GM21447 (cell line): Measurements from ENCODE around the gene USP25.

ENCODE experiments used
- ATAC-seq: cut with Tn5 transposase; IDR thresholded peaks from one replicate; pipeline ENCODE4 v1.9.1; 2021; ENCODE audit not compliant: unreplicated experiment

The USP25 gene

DNA sequence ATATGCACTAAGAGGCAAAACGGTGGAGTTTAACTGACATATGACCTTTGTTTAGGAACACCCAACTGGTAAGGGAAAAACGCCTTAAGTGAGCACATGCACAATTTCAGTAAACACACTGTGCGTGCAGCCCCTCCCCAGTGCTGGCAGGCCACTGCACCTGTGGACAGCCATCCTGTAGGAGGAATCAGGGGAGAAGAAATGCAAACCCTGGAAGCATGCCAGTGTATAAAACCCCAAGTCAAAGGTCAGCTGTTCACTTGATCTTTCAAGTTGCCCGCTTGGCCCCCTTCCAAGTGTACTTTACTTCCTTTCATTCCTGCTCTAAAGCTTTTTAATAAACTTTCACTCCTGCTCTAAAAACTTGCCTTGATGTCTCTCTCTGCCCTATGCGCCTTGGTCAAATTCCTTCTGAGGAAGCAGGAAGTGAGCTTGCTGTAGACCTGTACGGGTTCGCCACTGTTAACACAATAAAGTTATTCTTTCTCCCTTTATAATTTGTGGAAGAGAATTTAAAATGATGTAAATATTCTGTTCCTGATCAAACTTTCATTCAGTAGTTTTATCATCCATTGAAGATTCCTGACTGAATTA lies 31.8 kb downstream of the USP25 start:
- no peak for ATAC-seq

DNA sequence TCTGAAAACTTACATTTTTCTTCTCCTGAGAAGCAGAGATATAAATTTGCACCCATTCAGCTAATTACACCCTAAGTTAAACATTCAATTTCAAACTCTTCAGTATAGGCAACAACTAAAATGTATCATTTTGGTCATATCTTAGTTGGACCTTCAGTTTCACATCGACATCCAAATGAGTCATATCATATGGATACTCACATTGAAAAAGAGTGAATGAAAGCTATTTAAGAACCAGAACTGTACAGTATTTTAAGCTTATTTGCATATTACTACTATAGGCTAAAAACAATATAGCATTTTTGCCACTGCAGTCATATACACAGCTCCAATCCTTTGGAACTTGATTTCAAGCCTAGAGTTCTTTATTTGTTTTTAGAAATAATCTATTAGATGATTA lies 33.6 kb downstream of the USP25 start:
- no peak for ATAC-seq

DNA sequence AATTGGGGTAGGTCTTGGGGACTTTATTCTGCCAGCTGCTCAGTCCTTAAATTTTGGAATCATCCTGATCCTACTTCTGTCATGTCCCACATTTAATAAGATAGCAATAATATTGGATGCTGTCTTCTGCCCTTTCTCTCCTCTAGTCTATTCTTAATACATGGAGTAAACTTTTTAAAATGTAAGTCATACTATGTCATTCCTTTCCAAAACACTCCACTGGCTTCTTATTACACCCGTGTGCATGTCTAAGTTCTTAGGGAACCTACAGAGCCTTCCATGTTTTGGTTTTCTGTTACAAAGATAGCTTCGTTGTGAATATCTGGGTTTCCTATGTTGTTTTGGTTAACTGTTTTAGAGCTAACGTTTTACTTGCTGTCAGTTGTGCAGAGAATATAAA lies 35.1 kb downstream of the USP25 start:
- no peak for ATAC-seq

DNA sequence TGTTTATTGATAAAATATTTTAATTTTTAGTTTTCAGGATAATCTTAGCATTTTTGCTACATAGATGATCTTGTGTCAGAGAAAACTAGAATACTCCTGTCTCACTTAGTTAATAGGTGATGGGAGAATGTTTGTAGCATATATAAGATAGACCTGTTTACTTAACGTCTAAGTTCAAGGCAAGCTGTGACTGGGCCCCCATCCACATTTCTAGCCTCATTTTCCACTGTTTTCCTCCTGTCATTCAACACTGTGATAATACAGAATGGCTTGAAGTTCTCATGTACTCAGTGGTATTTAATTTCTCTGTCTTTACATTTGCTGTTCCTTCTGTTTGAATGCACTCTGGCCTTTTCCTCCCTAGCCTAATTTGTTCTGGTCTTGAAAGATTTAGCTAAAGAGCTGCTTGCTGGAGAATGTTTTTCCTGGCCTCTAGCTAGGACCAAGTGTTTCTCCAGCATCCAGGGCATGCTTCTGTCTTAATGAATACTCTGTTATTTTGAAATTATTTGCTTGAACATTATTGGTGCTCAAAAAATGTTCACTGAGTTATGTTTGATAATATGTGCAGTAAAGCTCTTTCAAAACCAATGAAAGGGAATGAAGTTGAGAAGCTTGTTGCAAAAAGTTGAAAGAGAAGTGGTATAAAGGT lies 37.3 kb downstream of the USP25 start:
- no peak for ATAC-seq

DNA sequence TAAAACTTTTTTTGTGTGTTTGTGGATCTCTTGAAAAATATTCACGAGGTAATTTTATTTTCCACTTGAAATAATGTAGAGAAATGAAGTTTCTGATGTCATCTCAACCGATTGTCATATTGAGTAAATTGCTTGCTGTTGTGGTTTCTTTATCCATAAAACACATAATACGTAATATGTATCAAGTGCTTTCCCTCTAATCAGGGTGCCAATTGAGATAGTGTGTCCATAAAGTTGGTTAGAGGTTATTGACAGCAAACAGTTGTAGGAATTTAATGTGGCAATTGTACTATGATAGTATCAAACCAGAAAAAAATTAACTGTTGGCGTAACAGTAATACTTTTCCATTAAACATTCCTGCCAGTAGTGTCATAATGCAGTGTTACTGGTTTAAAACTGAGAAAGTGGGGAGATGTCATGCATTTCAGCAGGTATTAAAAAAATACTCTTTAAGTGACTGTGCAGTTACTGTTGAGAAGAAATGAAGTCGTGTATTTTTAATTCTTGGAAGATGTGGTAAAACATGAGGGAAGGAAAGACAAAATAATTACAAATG lies 38.3 kb downstream of the USP25 start:
- ATAC-seq: no peak

DNA sequence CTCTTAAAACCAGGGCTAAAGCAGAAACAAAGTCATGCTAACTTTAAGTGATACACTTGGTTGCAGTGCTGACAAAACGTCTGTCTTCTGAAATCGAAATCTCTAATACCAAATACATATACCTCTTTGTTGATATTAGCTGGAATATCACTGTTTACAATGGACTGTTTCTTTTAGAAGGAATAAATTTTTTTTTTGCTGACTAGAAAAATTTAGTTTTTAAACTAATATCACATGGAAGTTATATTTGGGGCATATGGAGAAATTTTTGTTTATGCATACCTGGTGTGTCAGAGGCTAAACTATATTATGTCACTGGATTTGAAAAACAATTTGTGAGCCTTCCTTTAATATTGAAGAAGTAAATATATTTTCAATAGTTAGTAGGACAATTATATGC lies 39.1 kb downstream of the USP25 start:
- no peak for ATAC-seq

DNA sequence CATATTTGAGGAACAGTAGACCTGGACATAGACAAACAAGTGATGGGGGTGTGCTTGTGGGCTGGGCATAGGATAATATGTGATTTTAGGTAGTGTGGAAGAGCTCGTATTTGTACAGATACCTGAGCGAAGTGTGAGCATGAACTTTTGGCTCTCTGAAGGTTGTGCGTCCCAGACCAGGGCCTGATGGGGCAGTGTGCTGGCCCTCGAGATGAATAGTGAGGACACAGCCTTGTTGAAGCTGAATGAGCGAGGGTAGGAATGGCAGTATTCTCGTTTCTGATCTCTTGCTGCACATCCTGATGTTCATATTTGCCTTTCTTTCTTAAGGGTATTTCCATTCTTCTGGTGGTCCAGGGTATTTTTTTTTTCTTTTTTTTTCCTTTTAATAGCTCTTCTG lies 41.5 kb downstream of the USP25 start:
- no peak for ATAC-seq

DNA sequence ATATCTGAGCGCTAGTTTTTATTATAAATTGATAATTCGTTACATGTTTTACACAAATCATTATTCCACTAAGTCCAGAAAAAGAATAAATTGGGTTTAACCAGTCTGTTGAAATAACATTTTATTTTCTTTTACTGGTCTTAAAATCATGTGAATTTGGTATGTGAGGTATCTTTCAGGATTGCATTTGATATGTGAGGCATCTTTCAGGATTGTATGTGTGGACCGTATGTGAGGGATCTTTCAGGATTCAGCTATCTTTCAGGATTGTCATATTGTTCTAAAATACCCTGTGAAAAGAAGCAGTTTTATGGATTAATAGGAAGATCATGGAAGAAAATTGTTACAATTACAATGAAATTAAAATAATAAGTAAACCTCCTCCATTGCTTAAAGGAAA lies 42.9 kb downstream of the USP25 start:
- no peak for ATAC-seq

DNA sequence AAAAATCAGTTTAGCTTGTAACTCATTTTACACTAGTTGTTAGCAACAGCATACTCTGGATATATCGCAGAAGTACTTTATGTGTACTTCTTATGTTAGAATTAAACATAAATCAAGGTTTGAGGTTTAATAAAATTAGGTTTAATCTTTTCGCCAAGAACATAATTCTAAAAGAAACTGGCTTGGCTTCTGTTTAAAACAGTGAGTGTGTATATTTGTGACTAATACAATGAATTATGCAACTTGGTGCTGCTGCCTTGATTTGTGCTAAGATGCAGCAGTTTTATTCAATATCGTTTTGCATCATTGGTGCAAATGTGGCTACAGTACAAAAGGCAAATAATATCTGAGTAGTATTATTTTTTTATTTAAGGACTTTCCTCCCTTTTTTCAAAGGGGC lies 44.8 kb downstream of the USP25 start:
- no peak for ATAC-seq

DNA sequence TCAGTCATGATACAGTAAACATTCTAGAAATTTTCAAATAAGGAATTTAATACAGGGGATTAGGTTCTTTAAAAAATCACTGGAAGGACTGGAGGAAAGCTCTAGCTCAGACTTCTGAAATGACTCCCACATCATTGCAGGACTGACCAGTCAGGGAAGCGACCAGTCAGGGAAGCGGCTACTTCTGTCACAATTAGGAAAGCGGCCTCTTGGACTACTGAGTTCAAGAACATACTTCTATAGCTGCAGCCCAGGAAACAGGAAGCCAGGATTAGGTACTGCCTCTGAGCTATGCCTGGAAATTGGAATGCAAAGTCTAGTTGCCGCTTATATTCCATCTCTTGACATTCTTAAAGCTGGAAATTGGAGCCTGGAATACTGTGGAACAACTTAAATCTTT lies 45.5 kb downstream of the USP25 start:
- ATAC-seq: no peak

DNA sequence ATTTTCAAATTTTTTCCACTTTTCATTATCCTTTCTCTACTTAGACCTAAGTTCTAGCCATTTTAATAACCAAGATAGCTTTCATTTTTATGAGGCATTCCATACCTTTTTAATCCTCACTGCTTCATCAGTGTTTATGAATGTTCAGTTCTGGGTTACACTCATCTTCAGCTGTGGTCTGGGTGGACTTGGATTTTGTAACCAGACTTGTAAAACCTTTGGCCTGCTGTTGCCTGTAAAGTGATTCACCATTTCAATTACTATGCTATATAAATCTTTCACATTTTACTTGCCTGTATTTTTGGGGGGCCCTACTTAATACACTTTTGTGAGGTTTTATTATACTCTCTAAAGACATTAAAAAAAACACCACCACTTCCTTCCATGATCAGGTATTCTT lies 46.2 kb downstream of the USP25 start:
- no peak for ATAC-seq

DNA sequence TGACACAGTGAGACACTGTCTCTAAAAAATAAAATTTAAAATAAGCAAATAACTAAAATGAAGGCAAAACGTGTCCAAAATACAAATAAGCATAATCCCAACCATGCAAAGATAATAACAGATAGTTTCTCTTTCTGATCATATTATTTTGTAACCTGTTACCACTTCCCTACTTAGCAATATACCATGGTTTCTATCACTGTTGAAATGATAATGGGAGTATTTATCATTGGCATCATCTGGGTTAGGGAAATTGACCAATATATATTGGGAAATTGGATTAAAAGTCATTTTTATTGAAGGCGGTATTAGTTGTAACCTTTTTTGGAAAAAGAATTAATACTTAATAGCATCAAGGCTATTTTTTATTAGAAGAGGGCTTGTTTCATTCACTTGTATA lies 47.0 kb downstream of the USP25 start:
- no peak for ATAC-seq

DNA sequence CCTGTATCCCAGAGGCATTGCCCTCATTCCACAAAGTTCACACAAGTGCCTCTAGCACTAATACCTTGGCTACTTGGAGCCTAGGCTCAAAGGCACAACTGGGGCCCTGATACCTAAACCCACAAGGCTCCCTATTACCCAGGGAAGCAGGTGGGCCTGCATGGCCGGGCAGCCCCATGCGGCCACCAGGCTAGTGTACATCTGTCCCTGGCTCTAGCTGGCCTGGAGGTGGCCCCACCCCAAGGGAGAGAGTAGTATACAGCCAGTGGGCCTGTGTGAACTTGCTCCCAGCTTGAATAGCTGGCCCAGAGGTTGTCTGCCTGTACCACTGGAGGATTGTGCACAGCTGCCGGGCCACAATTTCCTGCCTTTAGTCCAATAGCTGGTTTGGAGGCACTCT lies 52.2 kb downstream of the USP25 start:
- ATAC-seq: no peak

DNA sequence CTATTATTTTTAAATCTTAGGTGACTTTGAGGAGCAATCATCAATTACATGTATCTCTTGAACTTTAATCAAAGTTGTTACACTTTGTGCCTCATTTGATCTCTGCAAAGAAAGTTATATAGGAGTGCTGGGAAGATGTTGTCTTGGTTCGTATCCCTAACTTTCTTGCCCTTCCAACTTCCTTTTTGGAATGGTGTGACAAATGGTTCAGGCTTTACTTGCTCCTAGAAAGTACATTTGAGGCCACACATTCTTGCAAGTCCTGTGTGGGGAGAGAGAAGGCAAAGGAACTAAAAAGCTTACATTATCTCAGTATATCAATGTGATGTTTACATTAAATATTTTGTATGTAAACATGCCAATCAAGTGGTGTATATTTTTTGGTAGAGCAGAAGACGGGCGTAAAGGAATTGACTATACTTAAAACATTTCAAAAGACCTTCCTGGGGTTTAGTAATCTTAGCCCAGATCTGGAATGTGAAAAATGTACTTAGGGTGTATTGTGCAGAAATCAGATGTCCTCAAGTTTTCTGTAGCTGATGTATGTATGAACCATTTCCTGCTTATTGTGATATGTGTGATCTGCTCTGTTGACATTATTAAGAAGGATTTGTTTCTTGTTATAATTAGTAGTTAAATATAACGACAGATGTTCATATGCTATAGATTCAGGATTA lies 59.2 kb downstream of the USP25 start:
- no peak for ATAC-seq

DNA sequence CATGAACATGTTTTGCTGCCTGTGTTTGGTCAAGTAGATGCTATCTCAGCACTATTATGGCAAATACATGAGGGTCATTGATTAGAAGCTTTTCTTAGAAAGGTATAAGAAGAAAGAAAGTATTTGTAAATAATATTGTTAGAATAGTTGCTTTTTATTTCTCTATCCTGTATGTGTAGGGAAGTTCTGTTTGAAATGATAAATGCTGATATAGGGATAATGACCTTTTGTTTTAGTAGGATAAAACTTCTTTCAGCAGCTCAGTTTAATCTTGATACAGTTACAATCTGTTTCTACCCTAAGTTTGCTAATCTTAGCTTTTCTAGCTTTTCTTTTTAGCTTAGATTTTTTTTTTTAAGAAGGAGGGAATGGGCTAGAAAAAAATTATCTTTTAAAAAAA lies 63.3 kb downstream of the USP25 start:
- no peak for ATAC-seq

DNA sequence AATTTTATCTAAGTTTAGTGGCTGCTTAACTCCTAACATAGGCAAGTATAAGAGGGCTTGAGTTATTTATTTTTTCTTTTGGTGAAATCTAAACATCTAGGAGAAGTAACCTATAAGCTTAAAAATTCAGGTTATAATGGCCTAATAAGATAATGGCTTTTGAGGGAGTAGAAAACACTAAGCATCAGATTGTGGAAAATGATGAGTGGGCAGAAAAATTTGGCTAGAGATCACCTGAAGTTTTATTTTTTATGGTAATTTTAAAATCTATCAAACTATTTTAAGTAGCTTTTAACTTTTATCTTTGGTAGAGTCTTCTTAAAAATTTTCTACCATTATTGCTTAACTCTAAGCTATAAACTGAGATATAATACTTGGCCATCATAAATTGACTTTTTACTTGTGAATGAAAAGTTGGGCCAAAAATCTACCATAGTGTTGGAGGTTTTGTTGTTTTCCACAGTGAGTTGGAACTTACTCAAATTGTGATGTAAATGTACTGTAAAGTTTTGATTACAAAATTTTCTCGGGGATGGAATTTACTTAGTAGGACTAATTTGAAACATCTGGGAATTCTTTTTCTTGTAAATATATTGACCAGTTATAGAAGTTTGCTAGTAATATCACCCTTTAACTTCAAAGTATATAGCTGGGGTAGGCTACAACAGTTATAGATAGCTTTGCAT lies 63.9 kb downstream of the USP25 start:
- no peak for ATAC-seq

DNA sequence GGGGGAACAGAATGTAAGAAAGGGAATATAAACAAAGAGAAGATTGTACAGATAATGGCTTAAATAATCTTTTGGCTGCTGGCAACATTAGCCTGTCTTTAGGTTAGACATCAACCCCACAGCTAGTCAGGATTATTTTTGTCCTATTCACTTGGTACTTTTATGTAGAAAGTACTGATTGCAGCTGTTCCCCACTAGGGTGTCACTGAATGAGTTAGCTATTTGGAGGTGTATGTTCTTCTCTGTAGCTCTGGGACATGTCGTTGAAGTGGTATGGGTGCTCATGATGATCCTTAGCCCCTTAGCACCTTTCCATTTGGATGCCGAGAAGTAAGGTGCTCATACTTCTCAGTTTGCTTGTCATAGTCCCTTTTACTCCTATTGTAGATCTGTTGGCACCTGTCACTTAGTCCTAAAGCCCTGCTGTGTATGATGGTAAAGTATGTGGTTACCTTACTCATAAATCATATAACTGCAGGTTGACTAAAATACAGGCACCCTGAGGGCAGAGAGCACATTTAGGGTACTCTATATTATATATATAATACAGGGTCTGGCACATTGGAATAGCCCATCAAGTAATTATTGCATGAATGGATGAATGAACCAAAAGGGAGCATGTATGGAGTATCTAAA lies 64.6 kb downstream of the USP25 start:
- ATAC-seq: no peak

DNA sequence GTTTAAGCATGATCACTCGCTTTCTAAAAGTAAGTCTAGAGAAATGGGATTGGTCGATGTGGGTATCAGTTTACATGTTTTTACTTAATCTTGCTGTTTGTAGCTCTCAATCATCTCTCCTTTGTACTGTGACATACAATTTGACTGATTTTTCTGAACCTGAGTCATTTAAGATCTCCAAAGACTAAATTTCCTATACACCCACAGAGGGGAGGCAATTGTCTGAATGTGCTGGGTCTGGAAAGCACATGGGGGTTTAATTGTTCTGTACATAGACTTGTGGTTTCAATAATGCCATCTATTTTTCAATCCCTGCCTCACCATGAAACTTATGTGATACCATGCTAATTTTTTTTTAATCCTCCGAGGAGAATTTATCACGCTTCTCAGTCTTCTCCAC lies 65.8 kb downstream of the USP25 start:
- no peak for ATAC-seq

DNA sequence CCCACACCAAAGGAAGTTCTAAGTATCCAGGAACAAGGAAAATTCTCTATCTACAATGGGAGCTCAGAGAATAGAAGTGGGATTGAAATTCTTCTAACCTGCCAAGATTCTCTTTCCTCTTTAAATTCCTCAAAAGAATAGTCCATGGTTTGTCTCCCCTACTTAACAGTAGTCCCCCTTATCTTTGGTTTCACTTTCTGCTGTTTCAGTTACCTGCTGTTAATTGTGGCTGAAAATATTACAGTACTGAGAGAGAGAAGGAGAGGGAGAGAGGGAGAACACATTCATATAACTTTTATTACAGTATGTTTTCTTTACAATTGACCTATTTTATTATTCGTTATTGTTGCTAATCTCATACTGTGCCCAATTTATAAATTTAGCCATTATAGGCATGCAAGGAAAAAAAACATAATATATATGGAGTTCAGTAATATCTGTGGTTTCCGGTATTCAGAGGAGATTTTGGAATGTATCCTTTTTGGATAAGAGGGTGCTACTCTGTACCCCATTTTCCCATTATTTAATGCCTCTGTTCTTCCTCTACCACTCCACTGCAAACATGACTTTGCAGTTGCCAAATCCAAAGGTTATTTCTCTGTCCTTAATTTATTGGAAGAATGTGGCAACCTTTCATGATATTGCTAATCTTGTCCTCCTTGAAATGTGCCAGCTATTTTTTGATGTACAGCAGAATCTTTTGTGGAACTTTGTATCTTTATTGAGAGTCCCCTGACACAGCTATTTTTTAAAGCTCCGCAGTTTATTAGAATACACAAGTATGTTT lies 68.0 kb downstream of the USP25 start:
- no peak for ATAC-seq

DNA sequence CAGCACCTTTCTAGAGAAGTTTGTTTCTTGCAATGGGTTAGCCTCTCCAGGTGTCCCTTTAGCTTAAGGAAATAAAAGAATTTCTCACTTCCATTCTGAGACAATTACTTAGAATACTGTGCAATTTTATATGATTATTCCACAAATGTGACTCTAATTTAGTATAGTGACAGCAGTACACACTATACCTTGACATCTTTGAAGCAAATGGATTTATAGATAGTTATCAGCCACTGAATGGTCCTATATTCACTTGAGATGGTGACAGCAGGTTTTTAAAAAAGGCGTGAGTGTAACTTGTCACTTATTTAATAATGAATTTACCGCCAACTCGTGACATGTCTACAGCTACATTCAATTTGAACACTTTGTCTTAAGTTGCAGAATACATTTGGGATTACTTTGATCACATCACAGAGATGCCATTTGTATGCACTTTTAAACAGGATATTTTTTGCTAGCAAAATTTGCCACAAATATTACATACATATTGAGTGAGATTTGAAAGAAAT lies 71.6 kb downstream of the USP25 start:
- ATAC-seq: no peak
